IPS-18c (cell line): Measurements from ENCODE around the gene SEMA3A.

ENCODE experiments used
- H3K4me3 ChIP-seq: 2 replicates; pipeline ENCODE4 v1.7.0; 2013; ENCODE audit warnings: low read depth, mild to moderate bottlenecking, low read length, moderate library complexity; ENCODE audit not compliant: insufficient read depth
- H3K9me3 ChIP-seq: one replicate; pipeline ENCODE4 v1.6.1; 2013; ENCODE audit warnings: mild to moderate bottlenecking, low read length, moderate library complexity; ENCODE audit not compliant: control insufficient read depth, insufficient read depth

Gene SEMA3A

GRCh38 chr7:84105586-84105985 is 89.0 kb downstream of the SEMA3A start:
- Histone ChIP-seq H3K4me3 (no peak overlapping the region), H3K9me3 (no peaks in the 10 kb centered on the region)

GRCh38 chr7:84104826-84105225 is 89.8 kb downstream of the SEMA3A start:
- H3K9me3 ChIP-seq = no peaks in the 10 kb centered on the region
- H3K4me3 ChIP-seq = no peak overlapping the region

GRCh38 chr7:84102213-84102612 is 92.4 kb downstream of the SEMA3A start:
- no peaks in the 10 kb centered on the region for H3K9me3 ChIP-seq
- H3K4me3 ChIP-seq = no peak overlapping the region

- Histone ChIP-seq H3K4me3 (no peak overlapping the region), H3K9me3 (no peaks in the 10 kb centered on the region)
These were observed 93.7 kb downstream of the SEMA3A start for GRCh38 chr7:84100866-84101265.

GRCh38 chr7:84095971-84096370 is 98.6 kb downstream of the SEMA3A start:
- Histone ChIP-seq H3K4me3 (no peak overlapping the region), H3K9me3 (no peaks in the 10 kb centered on the region)

- no peaks in the 10 kb centered on the region for H3K9me3 ChIP-seq
- no peak overlapping the region for H3K4me3 ChIP-seq
These were observed 102.4 kb downstream of the SEMA3A start for GRCh38 chr7:84092207-84092606.

GRCh38 chr7:84091318-84091717 is 103.3 kb downstream of the SEMA3A start:
- Histone ChIP-seq H3K9me3 (no peaks in the 10 kb centered on the region), H3K4me3 (no peak overlapping the region)

GRCh38 chr7:84088802-84089201 is 105.8 kb downstream of the SEMA3A start:
- H3K4me3 ChIP-seq = no peak overlapping the region
- H3K9me3 ChIP-seq = no peaks in the 10 kb centered on the region

- Histone ChIP-seq H3K4me3 (no peak overlapping the region), H3K9me3 (no peaks in the 10 kb centered on the region)
These were observed 108.6 kb downstream of the SEMA3A start for GRCh38 chr7:84085998-84086397.

GRCh38 chr7:84085147-84085546 is 109.4 kb downstream of the SEMA3A start:
- Histone ChIP-seq H3K4me3 (no peak overlapping the region), H3K9me3 (no peaks in the 10 kb centered on the region)

GRCh38 chr7:84083846-84084245 is 110.7 kb downstream of the SEMA3A start:
- H3K4me3 ChIP-seq = no peak overlapping the region

GRCh38 chr7:84081973-84082522 is 112.5 kb downstream of the SEMA3A start:
- no peak overlapping the region for H3K4me3 ChIP-seq
- no peaks in the 10 kb centered on the region for H3K9me3 ChIP-seq

More at GRCh38 chr7:84083846-84084245, 110.7 kb downstream of the SEMA3A start:
- H3K9me3 ChIP-seq = no peaks in the 10 kb centered on the region

- Histone ChIP-seq H3K9me3 (no peaks in the 10 kb centered on the region), H3K4me3 (no peak overlapping the region)
These were observed 117.3 kb downstream of the SEMA3A start for GRCh38 chr7:84077336-84077735.

GRCh38 chr7:84076219-84076618 is 118.4 kb downstream of the SEMA3A start:
- no peak overlapping the region for H3K4me3 ChIP-seq

GRCh38 chr7:84073186-84073875 is 121.3 kb downstream of the SEMA3A start:
- Histone ChIP-seq H3K4me3 (no peak overlapping the region), H3K9me3 (no peaks in the 10 kb centered on the region)

More at GRCh38 chr7:84076219-84076618, 118.4 kb downstream of the SEMA3A start:
- H3K9me3 ChIP-seq = no peaks in the 10 kb centered on the region

- no peaks in the 10 kb centered on the region for H3K9me3 ChIP-seq
- no peak overlapping the region for H3K4me3 ChIP-seq
These were observed 123.8 kb downstream of the SEMA3A start for GRCh38 chr7:84070770-84071169.

GRCh38 chr7:84069999-84070500 is 124.5 kb downstream of the SEMA3A start:
- Histone ChIP-seq H3K4me3 (no peak overlapping the region), H3K9me3 (no peaks in the 10 kb centered on the region)

- H3K4me3 ChIP-seq = no peak overlapping the region
- no peaks in the 10 kb centered on the region for H3K9me3 ChIP-seq
These were observed 125.6 kb downstream of the SEMA3A start for GRCh38 chr7:84069033-84069432.
